Thyroid gland (tissue), 4 donors: ENCODE results near the gene CCDC38.

Experiments used
- POLR2A ChIP-seq, 2 donors: fragments of 450-650 bp; IDR thresholded peaks; one replicate each; pipeline ENCODE4 v1.6.1; 2017; ENCODE audit warnings: antibody characterized with exemption in 2 of 2, mild to moderate bottlenecking in 2 of 2, moderate library complexity in 1 of 2
- TF ChIP-seq, protein P1 (sequence below), 6 experiments: fragments of 200-600 bp in 3 of 6; fragments of 450-650 bp in 3 of 6; sonication (generic) in 3 of 6; IDR thresholded peaks; one replicate each; pipeline ENCODE4 v1.5.1; 2016 to 2019; ENCODE audit warnings: antibody characterized with exemption in 6 of 6, mild to moderate bottlenecking in 2 of 6, inconsistent platforms in 1 of 6, moderate library complexity in 1 of 6

DNA sequence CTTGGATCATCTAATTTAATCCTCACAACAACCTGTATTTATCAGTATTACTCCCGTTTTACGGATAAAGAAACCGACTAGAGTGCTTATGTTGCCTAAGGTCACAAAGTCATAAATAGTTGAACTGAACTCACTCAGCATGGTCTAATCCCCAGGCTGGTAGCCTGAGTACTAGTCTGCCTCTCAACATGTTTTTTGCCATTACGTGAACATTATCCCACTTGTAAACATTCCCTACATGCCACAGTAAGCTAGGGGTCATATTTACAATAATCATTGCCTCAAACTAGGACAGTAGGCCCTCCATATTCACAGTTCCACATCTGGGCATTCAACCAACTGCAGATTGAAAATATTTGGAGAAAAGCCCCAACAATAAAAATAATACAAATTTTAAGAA lies 71.5 kb downstream of the CCDC38 start:
- TF ChIP-seq, protein P1, sequence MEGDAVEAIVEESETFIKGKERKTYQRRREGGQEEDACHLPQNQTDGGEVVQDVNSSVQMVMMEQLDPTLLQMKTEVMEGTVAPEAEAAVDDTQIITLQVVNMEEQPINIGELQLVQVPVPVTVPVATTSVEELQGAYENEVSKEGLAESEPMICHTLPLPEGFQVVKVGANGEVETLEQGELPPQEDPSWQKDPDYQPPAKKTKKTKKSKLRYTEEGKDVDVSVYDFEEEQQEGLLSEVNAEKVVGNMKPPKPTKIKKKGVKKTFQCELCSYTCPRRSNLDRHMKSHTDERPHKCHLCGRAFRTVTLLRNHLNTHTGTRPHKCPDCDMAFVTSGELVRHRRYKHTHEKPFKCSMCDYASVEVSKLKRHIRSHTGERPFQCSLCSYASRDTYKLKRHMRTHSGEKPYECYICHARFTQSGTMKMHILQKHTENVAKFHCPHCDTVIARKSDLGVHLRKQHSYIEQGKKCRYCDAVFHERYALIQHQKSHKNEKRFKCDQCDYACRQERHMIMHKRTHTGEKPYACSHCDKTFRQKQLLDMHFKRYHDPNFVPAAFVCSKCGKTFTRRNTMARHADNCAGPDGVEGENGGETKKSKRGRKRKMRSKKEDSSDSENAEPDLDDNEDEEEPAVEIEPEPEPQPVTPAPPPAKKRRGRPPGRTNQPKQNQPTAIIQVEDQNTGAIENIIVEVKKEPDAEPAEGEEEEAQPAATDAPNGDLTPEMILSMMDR (IDR thresholded peaks at IDR 0.05) = no peak
- no peak for TF ChIP-seq POLR2A (IDR thresholded peaks at IDR 0.05)
